Renal pelvis (tissue), 4 donors: ENCODE results near the gene LCE1B. TPM values are rescaled to one million over a fixed set of nuclear protein-coding genes. Genes with fewer than 3 reads are reported as not detected.

Experiments
- DNase-seq: peaks from one replicate; pipeline ENCODE4 v3.0.0-alpha.2; 2013
- polyA plus RNA-seq, 3 donors: library from polyadenylated mRNA; unstranded; fragments of 120-200 nt; gene quantifications; one replicate each; pipeline ENCODE4 v1.2.1, GENCODE V29; 2013; ENCODE audit not compliant: insufficient read length in 3 of 3

Gene LCE1B
- polyA plus RNA-seq, 3 donors: not detected

DNA sequence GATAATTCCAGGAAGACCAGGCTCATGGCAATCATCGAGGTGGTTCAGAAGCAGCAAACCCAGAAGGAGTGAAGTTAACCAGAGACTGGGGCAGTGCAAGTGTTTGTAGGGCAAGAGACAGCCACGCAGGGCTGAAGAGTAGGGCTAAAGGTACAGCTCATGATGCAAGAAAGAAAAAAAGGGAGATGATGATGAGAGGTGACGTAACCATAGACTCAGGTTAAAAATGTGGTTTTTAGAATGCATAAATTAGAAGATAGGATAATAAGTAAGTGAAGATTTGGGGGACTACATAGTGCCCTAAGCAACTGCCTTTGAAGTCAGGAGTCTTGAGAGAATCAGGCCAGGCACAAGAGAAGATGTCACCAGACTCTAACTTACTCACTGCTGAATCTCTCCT is 48.4 kb downstream of the LCE1B start:
- no peak for DNase-seq

DNA sequence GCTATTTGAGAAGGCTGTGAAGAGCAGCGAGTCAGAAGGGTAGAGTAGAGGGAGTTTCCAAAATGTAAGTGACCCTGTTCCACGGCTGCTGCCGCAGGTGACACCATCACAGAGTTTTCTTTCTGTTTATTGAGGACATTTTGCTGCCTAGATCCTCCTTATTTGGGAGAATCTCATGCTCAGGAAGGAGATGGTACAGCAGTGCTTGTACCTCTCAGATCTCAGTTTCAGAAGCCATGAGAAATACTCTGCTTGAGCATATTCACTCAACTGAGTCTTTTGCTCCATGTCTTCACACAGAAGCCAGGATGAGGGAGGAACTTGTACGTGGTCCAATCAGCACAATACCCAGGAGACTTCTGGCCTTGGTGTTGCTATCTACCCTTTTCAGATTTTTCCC is 49.6 kb downstream of the LCE1B start:
- no peak for DNase-seq

Other genes with a start within 250 kb of the LCE1B start
- not detected for gene LCE3E, start 245.2 kb upstream of the LCE1B start, polyA plus RNA-seq
- not detected for gene LCE3D, start 231.5 kb upstream of the LCE1B start, polyA plus RNA-seq
- gene LCE3C, start 211.7 kb upstream of the LCE1B start, polyA plus RNA-seq: not detected
- not detected for gene LCE3B, start 198.2 kb upstream of the LCE1B start, polyA plus RNA-seq
- not detected for gene LCE3A, start 188.9 kb upstream of the LCE1B start, polyA plus RNA-seq
- gene LCE2D, start 148.6 kb upstream of the LCE1B start, polyA plus RNA-seq: not detected
- gene LCE2C, start 136.7 kb upstream of the LCE1B start, polyA plus RNA-seq: not detected
- gene LCE2B, start 125.8 kb upstream of the LCE1B start, polyA plus RNA-seq: not detected
- not detected for gene LCE2A, start 113.6 kb upstream of the LCE1B start, polyA plus RNA-seq
- gene LCE4A, start 103.8 kb upstream of the LCE1B start, polyA plus RNA-seq: not detected
- gene KPRP, start 53.9 kb upstream of the LCE1B start, polyA plus RNA-seq: not detected
- gene LCE1F, start 36.8 kb upstream of the LCE1B start, polyA plus RNA-seq: not detected
- not detected for gene LCE1E, start 25.7 kb upstream of the LCE1B start, polyA plus RNA-seq
- gene LCE1D, start 15.2 kb upstream of the LCE1B start, polyA plus RNA-seq: not detected
- not detected for gene LCE1C, start 5.3 kb upstream of the LCE1B start, polyA plus RNA-seq
- gene LCE1A, start 15.5 kb downstream of the LCE1B start, polyA plus RNA-seq: not detected
- not detected for gene LCE6A, start 30.9 kb downstream of the LCE1B start, polyA plus RNA-seq
- not detected for gene LCE7A, start 48.0 kb downstream of the LCE1B start, polyA plus RNA-seq
- not detected for gene SMCP, start 66.4 kb downstream of the LCE1B start, polyA plus RNA-seq
- under 1 TPM; 0.16 to 0.36 (median 0.21) TPM for gene IVL, start 96.6 kb downstream of the LCE1B start, polyA plus RNA-seq
- gene SPRR5, start 135.2 kb downstream of the LCE1B start, polyA plus RNA-seq: not detected
- gene SPRR4, start 158.7 kb downstream of the LCE1B start, polyA plus RNA-seq: not detected
- not detected for gene SPRR1A, start 172.1 kb downstream of the LCE1B start, polyA plus RNA-seq
- gene SPRR3, start 189.8 kb downstream of the LCE1B start, polyA plus RNA-seq: under 1 TPM in 1 of 3 donors, not detected in 2; 0.23 TPM
- not detected for gene SPRR1B, start 219.2 kb downstream of the LCE1B start, polyA plus RNA-seq
- gene SPRR2D, start 229.1 kb downstream of the LCE1B start, polyA plus RNA-seq: under 1 TPM in 1 of 3 donors, not detected in 2; 0.14 TPM
- gene SPRR2A, start 245.5 kb downstream of the LCE1B start, polyA plus RNA-seq: not detected